ENCODE data around the gene DIAPH2. TPM values are rescaled to one million over a fixed set of nuclear protein-coding genes. Genes with fewer than 3 reads are reported as not detected.

The DIAPH2 gene
- total and polyA plus RNA-seq, 2 experiments from 2014 or later, result 7.5 to 8.1 TPM

- Histone ChIP-seq H3K4me1 (ENCODE audit: insufficient read depth) (peaks cover 8% of the 10 kb centered on the region; the same call in 1 of the 2 replicates), H3K79me2 (ENCODE audit: insufficient read depth) (no peaks in the 10 kb centered on the region), H3K27me3 (replicated peaks; ENCODE audit: insufficient read depth) (no peaks in the 10 kb centered on the region), H3K27ac (no peak overlapping the region), H2AFZ (no peak overlapping the region; the same call in 1 of the 2 replicates), H3K9ac (no peak overlapping the region), H3K9me3 (ENCODE audit: low read depth) (no peaks in the 10 kb centered on the region), H3F3A (ENCODE audit: insufficient read depth) (peaks cover 5% of the 10 kb centered on the region), H3K4me3 (peak overlapping the region; percentile 40), H3K36me3 (ENCODE audit: low read depth) (no peaks in the 10 kb centered on the region), H4K20me1 (ENCODE audit: insufficient read depth) (no peaks in the 10 kb centered on the region), H3K4me2 (ENCODE audit: unreplicated experiment) (peak overlapping the region; percentile 10), H3K9me2 (ENCODE audit: insufficient read depth) (no peaks in the 10 kb centered on the region)
- peak; percentile 62 for DNase-seq
- 22 to 26% methylated on average over 3 of the region's 3 CpGs for WGBS, 2 experiments (ENCODE audit: low coverage in 1 of 2, low lambda C conversion rate in 2 of 2, missing lambda C conversion rate in 2 of 2)
- in situ Hi-C loops (cut with MboI), result no loop called here
- TF ChIP-seq EZH2 (IDR thresholded peaks at IDR 0.05; ENCODE audit: insufficient read depth, poor library complexity, severe bottlenecking), result no peak
- TF ChIP-seq EZH2phosphoT487 (IDR thresholded peaks at IDR 0.05; ENCODE audit: insufficient read depth, low read depth), result no peak
Measured at GRCh38 chrX:97126020-97126419, 441.4 kb downstream of the DIAPH2 start.

GRCh38 chrX:97132664-97133415 lies 448.2 kb downstream of the DIAPH2 start:
- Histone ChIP-seq H3K9ac (no peak overlapping the region), H3K9me3 (ENCODE audit: low read depth) (no peaks in the 10 kb centered on the region), H4K20me1 (ENCODE audit: insufficient read depth) (no peaks in the 10 kb centered on the region), H3K4me3 (no peak overlapping the region), H3K9me2 (ENCODE audit: insufficient read depth) (no peaks in the 10 kb centered on the region), H3K4me1 (ENCODE audit: insufficient read depth) (no peaks in the 10 kb centered on the region), H3K79me2 (ENCODE audit: insufficient read depth) (no peaks in the 10 kb centered on the region), H2AFZ (no peak overlapping the region), H3K27me3 (replicated peaks; ENCODE audit: insufficient read depth) (no peaks in the 10 kb centered on the region), H3K4me2 (ENCODE audit: unreplicated experiment) (no peak overlapping the region), H3F3A (ENCODE audit: insufficient read depth) (no peaks in the 10 kb centered on the region), H3K27ac (no peak overlapping the region), H3K36me3 (ENCODE audit: low read depth) (no peaks in the 10 kb centered on the region)
- no peak for TF ChIP-seq EZH2 (IDR thresholded peaks at IDR 0.05; ENCODE audit: insufficient read depth, poor library complexity, severe bottlenecking)
- no peak for TF ChIP-seq EZH2phosphoT487 (IDR thresholded peaks at IDR 0.05; ENCODE audit: insufficient read depth, low read depth)
- 98 to 100% methylated on average over 2 to 6 of the region's 6 CpGs for WGBS, 2 experiments (ENCODE audit: low coverage in 1 of 2, low lambda C conversion rate in 2 of 2, missing lambda C conversion rate in 2 of 2)
- in situ Hi-C loops (cut with MboI), result no loop called here
- no peak for DNase-seq

- Histone ChIP-seq H3K4me3 (no peak overlapping the region), H3K27me3 (replicated peaks; ENCODE audit: insufficient read depth) (no peaks in the 10 kb centered on the region), H3K79me2 (ENCODE audit: insufficient read depth) (no peaks in the 10 kb centered on the region), H3K9me3 (ENCODE audit: low read depth) (no peaks in the 10 kb centered on the region), H3K4me2 (ENCODE audit: unreplicated experiment) (no peak overlapping the region), H2AFZ (no peak overlapping the region), H3K9ac (no peak overlapping the region), H3K27ac (no peak overlapping the region), H3K4me1 (ENCODE audit: insufficient read depth) (peaks cover 12% of the 10 kb centered on the region), H3F3A (ENCODE audit: insufficient read depth) (no peaks in the 10 kb centered on the region), H3K9me2 (ENCODE audit: insufficient read depth) (no peaks in the 10 kb centered on the region), H3K36me3 (ENCODE audit: low read depth) (no peaks in the 10 kb centered on the region), H4K20me1 (ENCODE audit: insufficient read depth) (no peaks in the 10 kb centered on the region)
- in situ Hi-C loops (cut with MboI), result no loop called here
- peak; percentile 9 for DNase-seq
- 100% methylated on average over 1 of the region's 1 CpG for WGBS, 2 experiments (ENCODE audit: low coverage in 1 of 2, low lambda C conversion rate in 2 of 2, missing lambda C conversion rate in 2 of 2)
- no peak for TF ChIP-seq EZH2phosphoT487 (IDR thresholded peaks at IDR 0.05; ENCODE audit: insufficient read depth, low read depth)
- TF ChIP-seq EZH2 (IDR thresholded peaks at IDR 0.05; ENCODE audit: insufficient read depth, poor library complexity, severe bottlenecking), result no peak
Measured at GRCh38 chrX:97145934-97146333, 461.3 kb downstream of the DIAPH2 start.

GRCh38 chrX:97155816-97156215 lies 471.2 kb downstream of the DIAPH2 start:
- H3K4me2 ChIP-seq (ENCODE audit: unreplicated experiment), result no peak overlapping the region
- 86 to 100% methylated on average over 1 of the region's 1 CpG for WGBS, 2 experiments (ENCODE audit: low coverage in 1 of 2, low lambda C conversion rate in 2 of 2, missing lambda C conversion rate in 2 of 2)
- H3K79me2 ChIP-seq (ENCODE audit: insufficient read depth), result no peaks in the 10 kb centered on the region
- no peaks in the 10 kb centered on the region for H3K27me3 ChIP-seq (replicated peaks; ENCODE audit: insufficient read depth)
- H2AFZ ChIP-seq, result no peak overlapping the region
- H4K20me1 ChIP-seq (ENCODE audit: insufficient read depth), result no peaks in the 10 kb centered on the region
- H3K9ac ChIP-seq, result no peak overlapping the region
- H3K27ac ChIP-seq, result no peak overlapping the region
- no peaks in the 10 kb centered on the region for H3K9me2 ChIP-seq (ENCODE audit: insufficient read depth)
- TF ChIP-seq EZH2 (IDR thresholded peaks at IDR 0.05; ENCODE audit: insufficient read depth, poor library complexity, severe bottlenecking) (no peak), EZH2phosphoT487 (IDR thresholded peaks at IDR 0.05; ENCODE audit: insufficient read depth, low read depth) (no peak)
- in situ Hi-C loops (cut with MboI), result no loop called here
- no peaks in the 10 kb centered on the region for H3K36me3 ChIP-seq (ENCODE audit: low read depth)
- no peak overlapping the region for H3K4me3 ChIP-seq
- H3K9me3 ChIP-seq (ENCODE audit: low read depth), result no peaks in the 10 kb centered on the region
- H3F3A ChIP-seq (ENCODE audit: insufficient read depth), result no peaks in the 10 kb centered on the region
- DNase-seq, result no peak
- peaks cover 6% of the 10 kb centered on the region; the same call in 1 of the 2 replicates for H3K4me1 ChIP-seq (ENCODE audit: insufficient read depth)

All from GM23248 (cell line).